ENCODE data around the gene JUND.

- TF ChIP-seq ARNT (IDR thresholded peaks at IDR 0.05) (no peak), SP1 (IDR thresholded peaks at IDR 0.05) (no peak), FOXK2 (IDR thresholded peaks at IDR 0.05) (no peak), FOXA1 (IDR thresholded peaks at IDR 0.05) (no peak), CTBP1 (IDR thresholded peaks at IDR 0.05; ENCODE audit: borderline replicate concordance) (no peak), BHLHE40 (IDR thresholded peaks at IDR 0.05; ENCODE audit: borderline replicate concordance) (no peak), SUZ12 (IDR thresholded peaks at IDR 0.05) (no peak), ZNF384 (IDR thresholded peaks at IDR 0.05) (no peak), FOXM1 (IDR thresholded peaks at IDR 0.05; ENCODE audit: borderline replicate concordance) (no peak), NFRKB (IDR thresholded peaks at IDR 0.05) (no peak), TARDBP (IDR thresholded peaks at IDR 0.05) (no peak), L3MBTL2 (conservative IDR thresholded peaks at IDR 0.05) (no peak), ELF4 (IDR thresholded peaks at IDR 0.05) (no peak)
Observed at GRCh38 chr19:18249834-18250233, 31.6 kb downstream of the JUND start.
